Activated T-helper 1 cell treated with anti-CD3 and anti-CD28 coated beads, Interleukin-2, amount 50 U/mL, for 16 hours (primary cell): ENCODE results near the gene WFIKKN1.

Experiments
- DNase-seq, 2 donors: peaks; one replicate each; pipeline ENCODE4 v3.0.0-alpha.2; 2020; ENCODE audit warnings: low read depth in 1 of 2, low spot score in 1 of 2

WFIKKN1 gene, protein sequence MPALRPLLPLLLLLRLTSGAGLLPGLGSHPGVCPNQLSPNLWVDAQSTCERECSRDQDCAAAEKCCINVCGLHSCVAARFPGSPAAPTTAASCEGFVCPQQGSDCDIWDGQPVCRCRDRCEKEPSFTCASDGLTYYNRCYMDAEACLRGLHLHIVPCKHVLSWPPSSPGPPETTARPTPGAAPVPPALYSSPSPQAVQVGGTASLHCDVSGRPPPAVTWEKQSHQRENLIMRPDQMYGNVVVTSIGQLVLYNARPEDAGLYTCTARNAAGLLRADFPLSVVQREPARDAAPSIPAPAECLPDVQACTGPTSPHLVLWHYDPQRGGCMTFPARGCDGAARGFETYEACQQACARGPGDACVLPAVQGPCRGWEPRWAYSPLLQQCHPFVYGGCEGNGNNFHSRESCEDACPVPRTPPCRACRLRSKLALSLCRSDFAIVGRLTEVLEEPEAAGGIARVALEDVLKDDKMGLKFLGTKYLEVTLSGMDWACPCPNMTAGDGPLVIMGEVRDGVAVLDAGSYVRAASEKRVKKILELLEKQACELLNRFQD

DNA sequence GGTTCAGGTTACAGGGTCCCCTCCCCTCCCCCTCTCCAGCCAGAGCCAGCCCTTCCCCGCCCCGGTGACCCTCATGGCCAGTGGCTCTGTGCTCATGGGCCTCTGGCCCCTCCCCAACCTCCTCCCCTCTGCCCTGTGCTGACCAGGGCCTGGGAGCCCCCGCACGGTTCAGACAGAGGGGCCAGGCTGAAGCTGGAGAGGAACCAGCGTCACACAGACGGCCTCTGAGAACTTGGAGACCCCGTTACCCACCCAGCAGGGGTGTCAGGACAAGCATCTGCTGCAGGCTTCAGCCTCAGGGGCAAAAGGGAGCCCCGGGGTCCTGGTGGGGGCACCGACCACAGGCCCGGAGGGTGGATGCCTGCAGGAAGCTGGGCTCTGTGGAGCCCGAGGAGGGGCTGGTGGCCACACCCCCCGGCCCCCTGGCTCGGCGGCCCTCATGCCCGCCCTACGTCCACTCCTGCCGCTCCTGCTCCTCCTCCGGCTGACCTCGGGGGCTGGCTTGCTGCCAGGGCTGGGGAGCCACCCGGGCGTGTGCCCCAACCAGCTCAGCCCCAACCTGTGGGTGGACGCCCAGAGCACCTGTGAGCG, at the start of gene WFIKKN1:
Gene WFIKKN1, plus strand, starts transcription at position 171 of the 591 bp plus-strand sequence. Its CDS starts 269 bp downstream, at position 440.
- DNase-seq = no peak

DNA sequence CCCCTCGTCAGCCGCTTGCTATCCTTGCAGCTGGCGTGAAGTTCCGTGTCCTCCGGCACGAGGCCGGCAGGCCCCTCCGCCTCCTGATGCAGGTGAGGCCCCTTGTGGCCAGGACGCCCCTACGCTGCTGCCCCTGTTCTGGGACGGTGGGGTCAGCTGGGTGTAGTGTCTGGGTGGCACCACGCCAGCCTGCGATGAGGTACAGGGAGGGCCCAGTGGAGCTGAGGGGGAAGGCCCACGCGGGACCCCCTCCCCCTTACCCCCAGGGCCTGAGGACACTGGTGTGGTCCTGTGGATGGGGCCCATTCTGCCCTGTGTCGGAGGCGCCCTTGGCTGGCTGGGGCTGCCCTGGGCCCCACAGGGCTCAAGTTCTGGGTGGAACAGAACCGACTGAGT, 48.6 kb upstream of the WFIKKN1 start:
- no peak for DNase-seq

DNA sequence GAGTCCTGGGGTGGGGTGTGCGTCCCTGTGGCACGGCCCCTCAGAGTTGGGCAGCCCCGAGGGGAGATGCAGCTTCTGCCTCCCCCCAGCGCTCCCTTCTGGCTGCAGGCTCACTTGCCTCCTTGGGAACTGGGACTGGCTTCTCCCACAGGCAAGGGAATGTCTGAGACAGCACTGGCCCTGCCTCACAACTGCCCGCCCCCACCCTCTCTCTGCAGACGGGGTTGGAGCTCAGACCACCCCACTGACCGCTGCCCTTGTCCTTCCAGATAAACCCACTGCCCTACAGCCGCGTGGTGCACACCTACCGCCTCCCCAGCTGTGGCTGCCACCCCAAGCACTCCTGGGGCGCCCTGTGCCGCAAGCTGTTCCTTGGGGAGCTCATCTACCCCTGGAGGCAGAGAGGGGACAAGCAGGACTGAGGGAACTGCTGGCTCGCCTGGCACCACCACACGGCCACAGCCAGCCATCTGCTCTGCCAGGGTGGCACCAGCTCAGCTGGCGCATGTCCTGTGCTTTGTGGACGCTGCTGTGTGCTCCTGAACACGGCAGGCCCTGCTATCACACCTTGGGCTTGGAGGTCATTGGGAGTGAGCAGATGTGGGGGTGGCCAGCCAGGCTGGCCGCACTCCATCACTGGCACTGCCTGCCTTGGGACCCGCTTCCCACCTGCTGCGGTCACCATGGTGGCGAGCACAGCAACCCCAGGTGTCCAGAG, 48.0 kb upstream of the WFIKKN1 start:
- DNase-seq = no peak

DNA sequence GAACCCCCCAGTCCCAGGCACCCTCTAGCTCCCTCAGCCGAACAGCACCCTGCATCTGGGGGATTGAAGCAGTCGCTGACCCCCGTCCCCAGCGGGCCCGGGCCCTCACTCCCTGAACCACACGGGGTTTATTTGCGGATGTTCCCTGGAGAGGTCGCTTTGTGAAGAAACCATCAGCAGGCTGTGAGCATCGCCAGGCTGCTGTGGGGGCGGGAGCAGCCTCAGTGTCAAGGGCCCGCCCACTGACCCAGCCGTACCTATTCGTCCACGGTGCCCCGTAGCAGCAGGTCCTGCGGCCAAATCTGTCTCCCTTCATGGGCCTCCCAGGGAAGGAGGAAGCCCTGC, 47.3 kb upstream of the WFIKKN1 start:
- DNase-seq = no peak

DNA sequence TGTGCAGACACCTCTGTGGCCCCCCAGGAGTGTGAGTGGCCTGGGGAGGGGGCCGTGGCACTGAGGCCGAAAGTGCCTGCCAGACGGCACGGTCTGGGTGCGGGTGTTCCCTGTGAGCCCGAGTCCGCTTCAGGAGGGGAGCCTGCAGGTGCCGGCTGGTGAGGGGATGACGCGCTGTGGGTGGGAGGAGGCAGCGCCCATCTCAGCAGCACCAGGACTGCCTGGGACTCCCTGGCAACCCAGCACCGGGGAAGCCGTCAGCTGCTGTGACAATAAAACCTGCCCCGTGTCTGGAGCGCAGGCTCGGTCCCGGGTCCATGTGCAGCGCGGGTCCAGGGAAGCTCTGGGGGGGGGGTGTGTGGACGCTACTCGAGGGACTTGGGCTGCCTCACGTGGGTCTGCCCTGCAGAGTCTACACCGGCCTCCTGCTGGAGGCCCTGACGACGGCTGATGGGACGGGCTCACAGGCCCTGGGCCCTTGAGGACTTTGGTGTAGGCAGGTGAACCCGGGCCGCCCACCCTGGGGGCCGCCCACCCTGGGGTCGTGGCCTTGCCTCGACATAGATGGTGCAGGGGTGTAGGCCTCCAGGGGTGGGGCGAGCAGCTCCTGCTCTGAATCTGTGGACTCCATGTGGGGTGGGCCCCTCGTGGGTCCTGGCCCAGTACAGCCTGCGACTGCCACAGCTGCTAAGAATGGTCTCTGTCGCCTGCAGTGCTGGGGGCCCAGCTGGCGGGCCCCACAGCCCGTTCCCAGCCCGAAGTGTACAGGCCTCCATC, 46.8 kb upstream of the WFIKKN1 start:
- no peak for DNase-seq

DNA sequence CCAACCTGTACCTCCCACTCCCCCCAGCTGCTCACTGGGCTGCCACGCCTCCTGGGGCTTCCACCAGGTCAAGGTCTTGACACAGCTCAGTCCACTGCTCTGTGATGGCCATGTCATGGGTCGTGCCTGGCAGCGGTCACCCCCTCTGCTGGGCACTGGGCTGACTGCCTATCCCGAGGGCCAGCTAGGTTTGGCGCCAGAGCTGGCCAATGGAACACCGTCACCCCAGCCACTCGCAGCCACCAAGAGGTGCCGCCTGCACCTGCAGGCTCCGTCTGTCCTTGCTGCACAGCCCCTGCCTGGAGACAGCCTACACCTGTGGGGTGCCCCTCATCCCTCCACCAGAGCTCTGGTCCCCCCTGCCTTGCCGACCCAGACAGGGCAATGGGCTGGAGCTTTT, 45.4 kb upstream of the WFIKKN1 start:
- no peak for DNase-seq

DNA sequence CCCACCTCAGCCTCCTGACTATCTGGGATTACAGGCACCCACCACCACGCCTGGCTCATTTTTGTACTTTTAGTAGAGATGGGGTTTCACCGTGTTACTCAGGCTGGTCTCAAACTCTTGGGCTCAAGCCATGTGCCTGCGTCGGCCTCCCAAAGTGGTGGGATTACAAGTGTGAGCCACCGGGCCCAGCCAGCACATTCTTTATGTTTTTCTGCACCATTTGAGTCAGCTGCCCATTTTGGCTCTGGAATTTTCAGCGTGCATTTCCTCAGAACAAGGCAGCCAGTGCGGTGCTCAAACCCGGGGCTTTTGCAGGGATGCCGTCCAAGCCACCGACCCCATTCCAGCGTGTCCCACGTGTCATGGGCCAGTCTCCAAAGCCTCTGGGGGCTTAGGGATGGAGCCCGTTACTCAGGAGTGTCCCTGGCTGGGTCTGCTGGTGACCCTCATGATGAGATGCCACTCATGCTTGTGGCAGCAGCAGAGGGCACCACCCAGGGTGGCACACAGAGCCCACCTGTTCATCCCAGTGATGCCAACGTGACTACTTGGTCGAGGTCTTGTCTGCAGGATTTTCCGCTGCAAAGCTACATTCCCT, 44.6 kb upstream of the WFIKKN1 start:
- DNase-seq = no peak

DNA sequence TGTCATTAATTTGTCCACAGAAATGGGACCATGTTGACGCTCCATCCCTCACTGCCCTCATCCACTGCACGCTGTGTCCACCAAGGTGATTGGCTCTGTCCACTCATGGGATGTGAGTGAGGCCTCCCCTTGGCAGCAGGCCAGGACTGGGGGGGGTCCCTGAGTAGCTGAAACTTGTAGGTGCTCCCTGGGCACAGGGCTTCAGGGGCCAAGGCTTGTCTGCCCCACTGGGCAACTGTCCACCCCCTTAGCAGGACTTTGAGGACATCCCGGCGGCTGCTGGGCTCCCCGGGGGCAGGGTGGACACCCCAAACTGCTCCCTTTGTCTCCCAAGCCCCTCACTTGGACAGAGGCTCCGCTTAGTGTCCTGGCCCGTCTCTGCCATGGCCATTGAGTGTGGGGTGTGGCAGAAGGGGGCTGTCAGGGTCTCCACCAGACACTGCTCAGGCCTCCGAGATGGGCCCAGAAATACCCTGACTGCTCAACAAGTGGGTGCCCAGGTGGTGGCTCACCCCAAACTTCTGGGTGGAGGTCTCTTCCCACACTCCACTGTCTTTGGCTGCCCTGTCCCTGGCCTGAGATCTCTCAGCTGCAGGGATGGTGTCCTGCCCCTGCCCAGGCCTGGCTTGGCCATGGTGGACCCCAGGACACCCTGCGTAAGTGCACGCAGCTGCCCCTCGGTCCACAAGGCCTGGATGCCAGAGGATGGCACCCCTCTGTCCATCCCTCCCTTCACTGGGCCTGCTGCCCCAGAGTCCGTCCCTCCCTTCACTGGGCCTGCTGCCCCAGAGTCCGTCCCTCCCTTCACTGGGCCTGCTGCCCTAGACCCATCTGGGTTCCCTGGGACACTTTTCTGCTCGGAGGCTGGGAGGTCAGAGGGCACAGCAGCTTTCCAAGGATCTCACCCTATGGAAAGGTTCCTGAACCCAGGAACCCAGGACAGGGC, 43.9 kb upstream of the WFIKKN1 start:
- no peak for DNase-seq

DNA sequence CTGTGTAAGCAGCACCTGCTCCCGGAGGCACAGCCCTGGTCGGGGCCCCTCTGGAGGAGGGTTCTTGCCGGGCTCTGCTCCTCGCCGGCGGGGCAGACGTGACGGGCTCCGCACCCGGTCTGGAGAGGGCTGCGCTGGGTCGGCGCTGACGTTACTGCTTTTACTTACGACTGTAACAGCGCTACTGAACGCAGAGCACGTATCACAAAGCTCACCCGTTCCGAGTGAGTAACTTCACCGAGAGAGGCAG, 42.2 kb upstream of the WFIKKN1 start:
- peak; percentile 36 to 53 for DNase-seq

DNA sequence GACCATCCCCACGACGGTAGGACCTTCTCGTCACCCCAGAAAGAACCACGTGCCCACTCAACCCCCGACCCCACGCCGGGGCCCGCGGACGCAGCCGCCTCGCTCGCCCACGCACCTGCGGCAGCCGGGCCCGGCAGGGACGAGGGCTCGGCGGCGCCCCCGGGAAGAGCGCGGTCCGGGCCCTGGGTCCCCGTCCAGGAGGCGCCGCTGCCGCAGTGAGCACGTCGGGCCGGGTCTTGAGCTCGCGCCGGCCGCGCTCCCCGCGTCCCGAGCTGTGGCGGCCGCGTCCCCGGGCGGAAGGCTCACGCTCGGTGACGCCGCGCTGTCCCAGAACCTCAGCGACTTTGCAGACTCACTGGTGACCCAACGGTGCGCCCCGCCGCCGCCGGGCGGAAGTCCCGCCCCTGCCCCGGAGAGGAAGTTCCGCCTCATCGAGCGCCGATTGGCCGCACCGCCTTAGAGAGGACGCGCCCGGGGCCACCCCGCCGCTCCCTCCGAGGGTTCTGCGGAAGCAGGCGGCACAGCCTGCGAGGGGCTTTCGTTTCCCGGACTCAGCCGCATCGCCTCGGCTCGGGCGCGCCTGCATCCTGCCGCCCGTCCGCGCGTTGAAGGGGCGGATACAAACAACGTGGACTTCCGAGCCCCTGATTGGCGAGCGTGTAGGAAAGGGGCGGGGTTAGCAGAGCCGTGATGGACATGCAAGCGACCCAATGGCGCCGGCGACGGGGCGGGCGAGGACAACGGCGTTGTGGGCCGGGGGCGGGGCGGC, 41.7 kb upstream of the WFIKKN1 start:
- DNase-seq = peak; percentile 95 to 97

DNA sequence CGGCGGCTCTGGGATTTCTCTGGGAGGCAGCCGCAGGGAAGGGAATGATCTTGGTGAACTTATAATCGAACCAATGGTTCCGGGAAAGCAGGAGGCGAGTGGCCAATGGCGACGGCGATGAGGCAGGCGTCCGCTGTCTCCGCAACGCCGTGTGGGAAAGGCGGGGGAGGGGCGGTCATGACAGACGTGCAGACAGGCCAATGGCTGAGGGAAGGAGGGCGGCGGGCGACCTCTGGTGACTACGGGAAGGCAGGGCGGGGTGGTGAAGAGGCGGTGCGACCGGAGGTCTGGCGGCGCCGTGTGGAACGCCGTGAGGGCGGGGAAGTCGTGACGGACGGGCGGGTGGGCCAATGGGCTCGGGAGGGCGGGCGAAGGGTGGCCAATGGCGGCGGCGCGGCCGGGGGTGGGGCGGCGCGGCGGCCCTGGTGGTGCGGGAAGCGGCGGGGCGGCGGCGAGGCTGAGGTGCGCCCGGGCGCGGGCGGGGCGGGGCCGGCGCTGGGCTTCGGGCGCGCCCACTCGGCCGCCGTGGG, 41.1 kb upstream of the WFIKKN1 start, which contains the start of gene RAB40C:
Gene RAB40C, plus strand, starts transcription at position 409 of the 530 bp plus-strand sequence. CDS start 226 bp downstream, outside the sequence.
- peak; percentile 98 to 99 for DNase-seq

DNA sequence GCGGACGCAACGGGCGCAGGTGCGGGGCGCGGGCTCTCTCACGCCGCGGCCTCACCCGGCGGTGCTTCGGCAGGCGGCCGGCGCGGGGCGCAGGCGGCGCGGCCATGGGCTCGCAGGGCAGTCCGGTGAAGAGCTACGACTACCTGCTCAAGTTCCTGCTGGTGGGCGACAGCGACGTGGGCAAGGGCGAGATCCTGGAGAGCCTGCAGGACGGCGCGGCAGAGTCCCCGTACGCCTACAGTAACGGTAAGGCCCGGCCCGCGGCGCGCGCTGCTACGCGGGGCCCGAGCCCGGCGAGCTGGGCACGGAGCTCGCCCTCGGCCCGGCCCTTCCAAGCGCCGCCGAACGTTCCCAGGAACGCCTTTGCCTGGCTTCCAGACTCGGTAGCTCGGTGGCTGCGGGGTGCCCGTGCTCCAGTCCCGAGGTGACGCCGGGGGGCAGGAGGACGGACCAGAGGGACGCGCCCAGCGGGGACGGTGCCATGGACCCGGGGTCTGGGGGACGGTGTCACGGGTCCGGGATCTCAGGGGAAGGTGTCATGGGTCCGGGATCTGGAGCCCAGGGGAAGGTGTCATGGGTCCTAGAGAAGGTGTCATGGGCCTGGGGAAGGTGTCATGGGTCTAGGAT, 40.5 kb upstream of the WFIKKN1 start:
- DNase-seq = no peak

DNA sequence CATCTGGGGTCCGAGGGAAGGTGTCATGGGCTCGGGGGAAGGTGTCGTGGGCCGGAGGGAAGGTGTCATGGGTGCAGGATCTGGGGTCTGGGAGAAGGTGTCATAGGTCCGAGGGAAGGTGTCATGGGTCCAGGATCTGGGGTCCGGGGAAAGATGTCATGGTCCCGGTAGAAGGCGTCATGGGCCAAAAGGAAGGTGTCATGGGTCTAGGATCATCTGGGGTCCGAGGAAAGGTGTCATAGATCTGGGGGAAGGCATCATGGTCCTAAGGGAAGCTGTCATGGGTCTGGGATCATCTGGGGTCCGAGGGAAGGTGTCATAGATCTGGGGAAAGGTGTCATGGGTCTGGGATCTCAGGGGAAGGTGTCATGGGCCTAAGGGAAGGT, 40.0 kb upstream of the WFIKKN1 start:
- no peak for DNase-seq

DNA sequence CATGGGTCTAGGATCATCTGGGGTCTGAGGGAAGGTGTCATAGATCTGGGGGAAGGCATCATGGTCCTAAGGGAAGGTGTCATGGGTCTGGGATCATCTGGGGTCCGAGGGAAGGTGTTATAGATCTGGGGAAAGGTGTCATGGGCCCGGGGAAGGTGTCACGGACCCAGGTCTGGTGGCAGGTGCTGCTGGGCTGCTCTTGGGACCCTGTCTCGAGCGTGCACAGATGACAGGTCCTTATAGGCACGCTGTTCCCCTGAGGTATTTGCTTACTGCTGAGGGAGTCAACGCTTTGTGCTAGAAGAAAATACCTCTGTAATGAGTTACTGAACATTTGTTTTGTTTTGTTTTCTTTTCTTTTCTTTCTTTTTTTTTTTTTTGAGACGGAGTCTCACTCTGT, 39.6 kb upstream of the WFIKKN1 start:
- no peak for DNase-seq

DNA sequence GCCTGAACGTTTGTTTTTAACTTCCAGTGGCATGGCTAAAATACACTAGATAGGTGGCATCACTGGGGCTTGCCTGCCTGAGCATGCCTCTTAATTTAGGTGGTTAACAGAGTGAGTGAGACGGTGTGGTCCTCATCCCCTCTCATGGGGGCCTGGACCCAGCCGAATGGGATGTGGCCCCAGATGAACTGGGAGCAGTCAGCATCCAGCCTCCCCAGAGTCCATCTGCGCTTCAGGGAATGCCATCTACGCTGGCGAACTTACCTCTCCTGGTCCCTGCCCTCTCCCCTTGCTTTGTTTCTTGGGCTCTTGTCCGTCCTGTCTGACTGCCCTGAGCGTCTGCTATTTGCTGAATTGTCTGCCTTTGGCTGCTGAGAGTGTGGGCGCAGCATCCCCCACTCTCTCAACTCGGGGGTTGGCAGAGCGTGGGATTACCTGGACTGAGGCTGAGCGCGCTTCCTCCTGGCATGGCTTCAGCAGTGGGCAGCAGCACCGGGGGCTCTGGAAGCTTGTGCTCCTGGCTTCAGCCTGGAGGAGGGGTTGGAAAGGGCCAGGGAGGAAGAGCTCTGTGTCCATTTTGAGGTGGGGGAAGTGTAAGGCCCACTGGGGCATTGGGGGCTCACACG, 38.8 kb upstream of the WFIKKN1 start:
- no peak for DNase-seq

DNA sequence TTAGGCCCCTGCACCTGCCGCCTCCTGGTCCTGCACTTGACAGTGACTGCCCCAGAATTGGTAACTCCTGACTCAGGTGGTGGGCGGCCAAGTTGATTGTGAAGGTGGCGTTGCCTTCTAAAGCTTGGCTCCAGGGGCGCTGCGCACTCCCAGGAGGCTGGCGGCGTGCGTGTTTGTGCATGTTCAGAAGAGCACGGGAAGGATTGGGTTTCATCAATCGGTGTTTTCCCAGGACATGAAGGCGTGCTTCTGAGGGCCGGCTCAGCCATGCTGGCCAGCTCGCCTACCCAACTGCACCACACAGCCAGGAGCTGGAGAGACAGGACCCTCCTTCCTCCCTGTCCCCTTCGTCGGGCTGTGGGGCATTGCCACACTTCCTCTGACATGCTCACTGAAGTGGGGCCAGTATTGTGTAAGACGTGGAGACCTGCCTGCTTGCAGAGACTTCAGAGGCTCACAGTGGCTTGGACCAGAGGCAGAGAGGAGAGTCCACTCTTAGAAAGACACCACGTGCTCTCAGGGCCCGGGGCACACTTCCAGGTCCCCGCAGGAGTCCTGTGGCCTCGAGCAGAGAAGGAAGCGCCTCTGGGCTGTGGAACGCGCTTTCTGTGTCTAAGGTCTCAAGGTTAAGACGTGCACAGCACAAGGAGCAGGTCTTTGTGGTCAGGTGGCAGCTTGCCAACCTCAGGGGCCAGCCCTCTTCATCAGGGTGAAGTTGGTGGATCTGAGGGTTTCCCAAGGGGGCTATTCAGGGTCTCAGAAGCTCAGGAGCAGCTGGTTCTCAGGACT, 38.1 kb upstream of the WFIKKN1 start:
- DNase-seq = no peak

DNA sequence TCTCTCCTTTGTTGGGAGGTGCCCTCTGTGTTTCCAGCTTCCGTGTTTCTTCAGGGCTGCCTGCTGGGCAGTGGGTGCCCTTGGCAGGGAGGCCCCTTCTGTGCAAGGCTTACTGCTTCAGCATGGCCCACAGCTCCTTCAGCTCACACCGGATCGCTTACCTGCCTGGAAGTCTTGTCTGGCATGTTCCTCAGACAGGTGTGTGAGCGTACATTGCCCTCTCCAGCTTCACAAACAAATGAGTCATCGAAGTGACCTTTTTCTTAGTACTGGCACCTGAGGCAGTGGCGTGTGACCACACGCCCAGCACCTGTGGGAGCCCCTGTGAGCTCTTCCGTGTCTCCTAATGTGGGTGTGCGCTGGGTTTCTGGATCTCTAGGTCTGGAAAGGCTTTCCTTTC, 37.4 kb upstream of the WFIKKN1 start:
- no peak for DNase-seq
